ENCODE measurements around the gene TMEM81.

The TMEM81 gene

GRCh38 chr1:205076245-205076761 lies 8.0 kb downstream of the TMEM81 start:
- DNase-seq (ENCODE audit: low spot score) = peak; percentile 9

GRCh38 chr1:205075642-205076155 lies 8.6 kb downstream of the TMEM81 start:
- DNase-seq (ENCODE audit: low spot score) = peak; percentile 7

GRCh38 chr1:205074513-205074912 lies 9.7 kb downstream of the TMEM81 start:
- peak; percentile 38 for DNase-seq (ENCODE audit: low spot score)

GRCh38 chr1:205074084-205074483 lies 10.2 kb downstream of the TMEM81 start:
- peak; percentile 6 for DNase-seq (ENCODE audit: low spot score)

- peak; percentile 63 for DNase-seq (ENCODE audit: low spot score)
Observed at GRCh38 chr1:205073511-205073910, 10.7 kb downstream of the TMEM81 start.

- peak; percentile 5 for DNase-seq (ENCODE audit: low spot score)
Observed at GRCh38 chr1:205072881-205073280, 11.4 kb downstream of the TMEM81 start.

GRCh38 chr1:205072286-205072685 lies 12.0 kb downstream of the TMEM81 start:
- DNase-seq (ENCODE audit: low spot score) = no peak

- no peak for DNase-seq (ENCODE audit: low spot score)
Observed at GRCh38 chr1:205071801-205072200, 12.5 kb downstream of the TMEM81 start.

- DNase-seq (ENCODE audit: low spot score) = no peak
Observed at GRCh38 chr1:205071028-205071409, 13.2 kb downstream of the TMEM81 start.

- no peak for DNase-seq (ENCODE audit: low spot score)
Observed at GRCh38 chr1:205069371-205070125, 14.7 kb downstream of the TMEM81 start.

GRCh38 chr1:205068457-205069040 lies 15.7 kb downstream of the TMEM81 start:
- DNase-seq (ENCODE audit: low spot score) = no peak

GRCh38 chr1:205068001-205068400 lies 16.3 kb downstream of the TMEM81 start:
- no peak for DNase-seq (ENCODE audit: low spot score)

- DNase-seq (ENCODE audit: low spot score) = no peak
Observed at GRCh38 chr1:205067031-205067430, 17.2 kb downstream of the TMEM81 start.

GRCh38 chr1:205066141-205066818 lies 18.0 kb downstream of the TMEM81 start:
- peak; percentile 59 for DNase-seq (ENCODE audit: low spot score)

- no peak for DNase-seq (ENCODE audit: low spot score)
Observed at GRCh38 chr1:205065666-205066065, 18.6 kb downstream of the TMEM81 start.

GRCh38 chr1:205064741-205065316 lies 19.4 kb downstream of the TMEM81 start:
- DNase-seq (ENCODE audit: low spot score) = no peak

GRCh38 chr1:205064301-205064700 lies 20.0 kb downstream of the TMEM81 start:
- DNase-seq (ENCODE audit: low spot score) = no peak

- no peak for DNase-seq (ENCODE audit: low spot score)
Observed at GRCh38 chr1:205062895-205063294, 21.4 kb downstream of the TMEM81 start.

- no peak for DNase-seq (ENCODE audit: low spot score)
Observed at GRCh38 chr1:205062319-205062718, 21.9 kb downstream of the TMEM81 start.

- DNase-seq (ENCODE audit: low spot score) = peak; percentile 86
Observed at GRCh38 chr1:205061665-205062069, 22.6 kb downstream of the TMEM81 start.

- no peak for DNase-seq (ENCODE audit: low spot score)
Observed at GRCh38 chr1:205061227-205061626, 23.0 kb downstream of the TMEM81 start.

- no peak for DNase-seq (ENCODE audit: low spot score)
Observed at GRCh38 chr1:205060746-205061145, 23.5 kb downstream of the TMEM81 start.
